ENCODE data around the gene NDRG4. TPM values are rescaled to one million over a fixed set of nuclear protein-coding genes. Genes with fewer than 3 reads are reported as not detected.

Gene NDRG4
- total and polyA plus RNA-seq, 2 experiments from 2014 or later, result 8.6 to 8.7 TPM

DNA sequence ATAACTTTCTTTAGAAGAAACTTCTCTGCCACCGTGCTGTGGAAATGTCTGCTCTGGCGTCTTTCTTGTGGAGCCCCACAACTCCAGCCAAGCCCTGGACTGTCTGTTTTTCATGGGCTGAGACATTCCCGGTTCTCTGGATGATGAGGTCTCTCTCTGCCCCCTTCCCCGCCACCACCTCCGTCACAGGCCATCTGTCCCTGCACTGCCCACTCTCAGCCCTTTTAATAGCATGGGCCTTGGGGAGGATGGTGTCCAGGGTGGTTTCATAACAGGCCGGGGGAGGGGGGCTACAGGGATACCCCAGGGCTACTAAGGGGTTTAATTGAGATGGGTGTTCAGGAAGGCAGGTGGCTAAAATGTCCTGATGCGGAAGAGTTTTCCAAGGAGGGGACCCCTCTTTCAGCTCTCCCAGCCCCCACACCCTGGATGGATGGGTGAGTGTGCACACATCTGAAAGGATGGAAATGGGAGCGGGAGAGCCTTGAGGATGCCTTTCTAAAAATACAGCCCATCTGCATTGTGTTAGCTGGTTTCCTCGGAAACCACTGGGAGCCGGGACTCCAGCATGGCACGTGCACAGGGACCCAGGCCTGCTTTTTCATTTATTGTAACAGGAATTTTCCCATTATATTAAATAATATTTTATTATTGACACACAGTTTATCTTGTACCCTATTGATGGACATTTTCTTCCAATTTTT is 14.6 kb upstream of the NDRG4 start:
- Histone ChIP-seq H3K27ac (no peak overlapping the region), H4K20me1 (ENCODE audit: insufficient read depth, poor library complexity, severe bottlenecking) (no peaks in the 10 kb centered on the region), H3K4me3 (no peak overlapping the region), H2AFZ (no peak overlapping the region), H3K4me1 (ENCODE audit: insufficient read depth) (no peaks in the 10 kb centered on the region), H3K36me3 (replicated peaks; ENCODE audit: insufficient read depth, low read depth) (no peaks in the 10 kb centered on the region), H3K79me2 (no peaks in the 10 kb centered on the region), H3K27me3 (no peaks in the 10 kb centered on the region), H3K4me2 (no peak overlapping the region), H3K9me3 (ENCODE audit: low read depth) (no peaks in the 10 kb centered on the region), H3K9me2 (replicated peaks; ENCODE audit: insufficient read depth) (no peaks in the 10 kb centered on the region)
- 75% methylated on average over 11 of the region's 11 CpGs for WGBS (ENCODE audit: low lambda C conversion rate, missing lambda C conversion rate)
- no peak for TF ChIP-seq EZH2phosphoT487 (IDR thresholded peaks at IDR 0.05; ENCODE audit: low read depth, severe bottlenecking, unreplicated experiment)
- TF ChIP-seq, protein P1, sequence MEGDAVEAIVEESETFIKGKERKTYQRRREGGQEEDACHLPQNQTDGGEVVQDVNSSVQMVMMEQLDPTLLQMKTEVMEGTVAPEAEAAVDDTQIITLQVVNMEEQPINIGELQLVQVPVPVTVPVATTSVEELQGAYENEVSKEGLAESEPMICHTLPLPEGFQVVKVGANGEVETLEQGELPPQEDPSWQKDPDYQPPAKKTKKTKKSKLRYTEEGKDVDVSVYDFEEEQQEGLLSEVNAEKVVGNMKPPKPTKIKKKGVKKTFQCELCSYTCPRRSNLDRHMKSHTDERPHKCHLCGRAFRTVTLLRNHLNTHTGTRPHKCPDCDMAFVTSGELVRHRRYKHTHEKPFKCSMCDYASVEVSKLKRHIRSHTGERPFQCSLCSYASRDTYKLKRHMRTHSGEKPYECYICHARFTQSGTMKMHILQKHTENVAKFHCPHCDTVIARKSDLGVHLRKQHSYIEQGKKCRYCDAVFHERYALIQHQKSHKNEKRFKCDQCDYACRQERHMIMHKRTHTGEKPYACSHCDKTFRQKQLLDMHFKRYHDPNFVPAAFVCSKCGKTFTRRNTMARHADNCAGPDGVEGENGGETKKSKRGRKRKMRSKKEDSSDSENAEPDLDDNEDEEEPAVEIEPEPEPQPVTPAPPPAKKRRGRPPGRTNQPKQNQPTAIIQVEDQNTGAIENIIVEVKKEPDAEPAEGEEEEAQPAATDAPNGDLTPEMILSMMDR (IDR thresholded peaks at IDR 0.05; ENCODE audit: poor library complexity), result no peak
- no peak for TF ChIP-seq EZH2 (IDR thresholded peaks at IDR 0.05; ENCODE audit: borderline replicate concordance)
- no peak for DNase-seq (ENCODE audit: low spot score)

DNA sequence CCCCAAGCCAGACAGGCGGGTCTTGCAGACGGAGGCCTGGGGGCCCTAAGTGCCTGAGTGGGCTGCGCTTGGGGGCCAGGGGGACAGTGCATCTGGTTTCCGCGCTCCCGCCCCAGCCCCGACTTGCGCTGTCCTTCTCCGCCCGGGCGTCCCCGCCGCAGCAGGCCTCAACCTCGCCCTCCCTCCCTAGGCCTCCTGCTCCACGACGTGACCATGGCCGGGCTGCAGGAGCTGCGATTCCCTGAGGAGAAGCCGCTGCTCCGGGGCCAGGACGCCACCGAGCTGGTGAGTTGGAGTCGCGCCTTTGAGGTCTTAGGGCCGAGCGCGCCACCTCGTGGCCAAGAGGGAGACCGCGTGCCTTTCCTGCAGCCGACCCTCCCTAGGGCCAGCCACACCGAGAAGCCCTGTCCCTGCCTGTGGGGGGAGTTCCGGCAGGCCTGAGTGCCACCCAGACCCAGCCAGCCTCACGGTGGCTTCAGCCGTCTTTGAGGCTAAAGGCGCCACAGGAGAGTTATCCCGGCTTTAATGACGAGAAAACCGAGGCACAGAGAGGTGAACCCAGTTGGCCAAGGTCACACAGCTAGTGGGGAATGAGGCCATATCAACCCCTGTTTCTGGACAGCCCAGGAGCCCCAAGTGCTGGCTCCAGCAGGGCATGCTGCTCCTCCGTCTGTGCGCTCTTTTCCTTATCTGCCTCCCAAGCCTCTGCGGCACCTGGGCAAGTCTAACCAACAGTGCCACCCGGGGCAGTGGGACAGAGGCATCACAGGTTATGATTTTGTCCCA is 12.2 kb upstream of the NDRG4 start:
- H3K4me2 ChIP-seq, result peak overlapping the region; percentile 60
- H3K9me3 ChIP-seq (ENCODE audit: low read depth), result no peaks in the 10 kb centered on the region
- 18% methylated on average over 34 of the region's 43 CpGs for WGBS (ENCODE audit: low lambda C conversion rate, missing lambda C conversion rate)
- H3K27ac ChIP-seq, result no peak overlapping the region
- no peaks in the 10 kb centered on the region for H3K9me2 ChIP-seq (replicated peaks; ENCODE audit: insufficient read depth)
- no peak overlapping the region for H2AFZ ChIP-seq
- no peaks in the 10 kb centered on the region for H3K79me2 ChIP-seq
- no peaks in the 10 kb centered on the region for H3K27me3 ChIP-seq
- no peaks in the 10 kb centered on the region for H4K20me1 ChIP-seq (ENCODE audit: insufficient read depth, poor library complexity, severe bottlenecking)
- TF ChIP-seq EZH2 (IDR thresholded peaks at IDR 0.05; ENCODE audit: borderline replicate concordance) (no peak), EZH2phosphoT487 (IDR thresholded peaks at IDR 0.05; ENCODE audit: low read depth, severe bottlenecking, unreplicated experiment) (no peak)
- TF ChIP-seq, protein P1 (IDR thresholded peaks at IDR 0.05; ENCODE audit: poor library complexity), result peak; percentile 97
- H3K36me3 ChIP-seq (replicated peaks; ENCODE audit: insufficient read depth, low read depth), result no peaks in the 10 kb centered on the region
- DNase-seq (ENCODE audit: low spot score), result peak; percentile 94
- H3K4me1 ChIP-seq (ENCODE audit: insufficient read depth), result no peaks in the 10 kb centered on the region
- no peak overlapping the region for H3K4me3 ChIP-seq

DNA sequence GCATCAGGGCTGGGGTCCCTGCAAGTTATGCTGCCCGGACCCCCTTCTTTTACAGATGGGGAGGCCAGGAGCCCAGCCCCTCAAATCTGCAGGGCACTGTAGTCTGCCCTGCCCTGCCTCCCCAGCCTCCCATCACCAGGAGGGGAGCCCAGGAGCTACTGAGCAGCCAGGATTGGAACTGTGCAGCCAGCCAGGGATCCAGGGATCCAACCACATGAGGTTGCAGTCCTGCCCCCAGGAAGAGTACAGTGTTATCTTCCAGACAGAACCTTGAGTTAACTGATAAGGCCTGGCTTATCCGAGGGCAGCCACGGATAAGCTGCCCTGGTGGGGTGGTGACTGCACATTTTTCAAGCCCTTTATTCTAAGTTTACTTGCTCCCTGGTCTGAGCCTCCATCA is 11.4 kb upstream of the NDRG4 start:
- Histone ChIP-seq H3K36me3 (replicated peaks; ENCODE audit: insufficient read depth, low read depth) (no peaks in the 10 kb centered on the region), H4K20me1 (ENCODE audit: insufficient read depth, poor library complexity, severe bottlenecking) (no peaks in the 10 kb centered on the region), H3K9me3 (ENCODE audit: low read depth) (no peaks in the 10 kb centered on the region), H3K9me2 (replicated peaks; ENCODE audit: insufficient read depth) (no peaks in the 10 kb centered on the region), H3K79me2 (no peaks in the 10 kb centered on the region), H3K4me3 (no peak overlapping the region), H2AFZ (no peak overlapping the region), H3K27me3 (no peaks in the 10 kb centered on the region), H3K4me2 (no peak overlapping the region), H3K27ac (no peak overlapping the region), H3K4me1 (ENCODE audit: insufficient read depth) (no peaks in the 10 kb centered on the region)
- DNase-seq (ENCODE audit: low spot score), result no peak
- TF ChIP-seq, protein P1 (IDR thresholded peaks at IDR 0.05; ENCODE audit: poor library complexity), result no peak
- TF ChIP-seq EZH2phosphoT487 (IDR thresholded peaks at IDR 0.05; ENCODE audit: low read depth, severe bottlenecking, unreplicated experiment), result no peak
- TF ChIP-seq EZH2 (IDR thresholded peaks at IDR 0.05; ENCODE audit: borderline replicate concordance), result no peak
- WGBS (ENCODE audit: low lambda C conversion rate, missing lambda C conversion rate), result 38% methylated on average over 3 of the region's 3 CpGs

All from hepatocyte (in vitro differentiated cells).